K562 (cell line): Measurements from ENCODE around the gene PRPF8. TPM values are rescaled to one million over a fixed set of nuclear protein-coding genes. Genes with fewer than 3 reads are reported as not detected.
A peak's percentile ranks its signal among the peaks of the same experiment; 100 is the strongest.

ENCODE experiments used
- ATAC-seq: fragments of 200-7000 bp; cut with Tn5 transposase; 3 replicates; pipeline ENCODE4 v1.9.1; 2020; ENCODE audit warnings: moderate library complexity
- BruUV-seq: library from RNA; stranded (reverse); fragments of 400-500 nt; replicated peaks from 2 replicates; lab custom pipeline; 2021; lab: Mats Ljungman, UMichigan
- CTCF ChIA-PET: fragments of 300-600 bp; formaldehyde crosslinking; extraction: SDS; loops from one replicate; lab custom pipeline; 2021; ENCODE audit warnings: low intra/inter-chr PET ratio; lab: Yijun Ruan, JAX
- POLR2A ChIA-PET: fragments of 300-600, 350-650 bp; sonication (Branson Sonifier 250); formaldehyde crosslinking; extraction: SDS; loops from one replicate; lab custom pipeline; 2021; ENCODE audit warnings: antibody characterized with exemption, inconsistent platforms; lab: Yijun Ruan, JAX
- DNase-seq, 4 experiments: peaks; one replicate each; pipeline versions ENCODE4 v3.0.0 to v3.0.0-alpha.2; 2011 to 2018; ENCODE audit warnings: low spot score in 3 of 4, mixed read lengths in 3 of 4; ENCODE audit errors: extremely low read depth in 1 of 4
- FAIRE-seq: peaks from 2 replicates; lab custom pipeline; 2011; peaks lifted over from hg19 to GRCh38; lab: Jason Lieb, UNC
- H2AFZ ChIP-seq: 2 replicates; pipeline ENCODE4 v1.6.0; 2011; ENCODE audit warnings: low read depth, low read length, control low read depth, inconsistent platforms
- H3K27ac ChIP-seq: fragments of 200-600 bp; 3 replicates; pipeline ENCODE4 v1.8.0; 2011; ENCODE audit warnings: low read depth, mild to moderate bottlenecking, control low read depth, inconsistent platforms, low read length, moderate library complexity, mixed read lengths; ENCODE audit errors: extremely low read depth
- H3K27me3 ChIP-seq, 2 experiments: fragments of 300-600 bp in 1 of 2; 2 replicates in 1 of 2; 3 replicates in 1 of 2; pipeline versions ENCODE4 v1.6.0 to v1.8.0; 2011; ENCODE audit warnings: inconsistent platforms in 2 of 2, low read length in 2 of 2, mild to moderate bottlenecking in 1 of 2, mixed read lengths in 1 of 2, moderate library complexity in 1 of 2; ENCODE audit not compliant: control insufficient read depth in 2 of 2, insufficient read depth in 2 of 2
- H3K36me3 ChIP-seq: fragments of 300-600 bp; 3 replicates; pipeline ENCODE4 v1.8.0; 2011; ENCODE audit warnings: mild to moderate bottlenecking, low read length, inconsistent platforms; ENCODE audit not compliant: control insufficient read depth, insufficient read depth
- H3K4me1 ChIP-seq, 2 experiments: fragments of 200-600 bp in 1 of 2; replicated peaks in 1 of 2; 2 replicates in 1 of 2; 3 replicates in 1 of 2; pipeline versions ENCODE4 v1.5.1 to v1.8.0; 2011; ENCODE audit warnings: inconsistent platforms in 2 of 2, low read length in 2 of 2, mild to moderate bottlenecking in 1 of 2, mixed read lengths in 1 of 2, moderate library complexity in 1 of 2; ENCODE audit not compliant: control insufficient read depth in 2 of 2, insufficient read depth in 2 of 2
- H3K4me2 ChIP-seq: 2 replicates; pipeline ENCODE4 v1.6.1; 2011; ENCODE audit warnings: low read length, control low read depth, inconsistent platforms, mixed read lengths; ENCODE audit not compliant: insufficient read depth
- H3K4me3 ChIP-seq: fragments of 200-600 bp; sonication (generic), shearing (Covaris generic); 2 replicates; pipeline ENCODE4 v1.5.1; 2016; ENCODE audit warnings: control low read depth, inconsistent platforms
- H3K79me2 ChIP-seq: fragments of 200-600 bp; 3 replicates; pipeline ENCODE4 v1.8.0; 2011; ENCODE audit warnings: low read length, inconsistent platforms; ENCODE audit not compliant: control insufficient read depth, insufficient read depth
- H3K9ac ChIP-seq, 2 experiments: 2 replicates each; pipeline versions ENCODE4 v1.6.0 to v1.6.1; 2011; ENCODE audit warnings: low read depth in 2 of 2, low read length in 2 of 2, control low read depth in 1 of 2, inconsistent platforms in 1 of 2, mild to moderate bottlenecking in 1 of 2, mixed read lengths in 1 of 2; ENCODE audit not compliant: insufficient read depth in 1 of 2
- H3K9me1 ChIP-seq: one replicate; pipeline ENCODE4 v1.6.0; 2011; ENCODE audit warnings: inconsistent platforms, mild to moderate bottlenecking, low read length, moderate library complexity; ENCODE audit not compliant: control insufficient read depth, insufficient read depth
- H3K9me3 ChIP-seq: replicated peaks from 2 replicates; pipeline ENCODE4 v1.5.1; 2011; ENCODE audit warnings: low read depth, low read length, inconsistent platforms; ENCODE audit not compliant: control insufficient read depth, insufficient read depth
- H4K20me1 ChIP-seq: replicated peaks from 2 replicates; pipeline ENCODE4 v1.6.1; 2011; ENCODE audit warnings: low read length, inconsistent platforms, mixed read lengths; ENCODE audit not compliant: control insufficient read depth, insufficient read depth
- CBX1 ChIP-seq: sonication (generic); IDR thresholded peaks from 2 replicates; pipeline ENCODE4 v1.6.1; 2016; ENCODE audit warnings: antibody characterized with exemption, low read depth, mild to moderate bottlenecking
- CHD1 ChIP-seq: fragments of 200-600 bp; sonication (generic); IDR thresholded peaks from one replicate; pipeline ENCODE4 v1.6.1; 2012; ENCODE audit warnings: mild to moderate bottlenecking, moderate library complexity, low read length, inconsistent platforms
- DACH1 ChIP-seq: fragments of 450-650 bp; IDR thresholded peaks from 2 replicates; pipeline ENCODE4 v1.6.1; 2018; ENCODE audit not compliant: partially characterized antibody
- FOXO4 ChIP-seq: fragments of 450-650 bp; formaldehyde crosslinking; IDR thresholded peaks from 2 replicates; pipeline ENCODE4 v1.4.0; 2020; ENCODE audit warnings: mild to moderate bottlenecking, moderate library complexity
- GTF2A2 ChIP-seq: IDR thresholded peaks from 2 replicates; pipeline ENCODE4 v1.6.1; 2016; ENCODE audit warnings: mild to moderate bottlenecking, missing genetic modification characterization, missing compliant biosample characterization
- HDAC3 ChIP-seq: fragments of 450-650 bp; IDR thresholded peaks from 2 replicates; pipeline ENCODE4 v1.6.1; 2018; ENCODE audit warnings: borderline replicate concordance, mild to moderate bottlenecking, moderate library complexity; ENCODE audit not compliant: partially characterized antibody
- KLF10 ChIP-seq: fragments of 250-450 bp; sonication (Bioruptor Pico); IDR thresholded peaks from 2 replicates; pipeline ENCODE4 v1.6.1; 2021; ENCODE audit warnings: matching md5 sums
- MEF2D ChIP-seq: conservative IDR thresholded peaks from 2 replicates; pipeline ENCODE4 v1.6.1; 2016; ENCODE audit warnings: low read depth, missing genetic modification characterization, missing compliant biosample characterization
- MEIS2 ChIP-seq: fragments of 450-650 bp; IDR thresholded peaks from 2 replicates; pipeline ENCODE4 v1.6.1; 2014; ENCODE audit warnings: mild to moderate bottlenecking; ENCODE audit not compliant: partially characterized antibody
- NR4A1 ChIP-seq, 2 experiments: fragments of 250-450 bp in 1 of 2; fragments of 450-650 bp in 1 of 2; sonication (Bioruptor Pico) in 1 of 2; IDR thresholded peaks; 2 replicates each; pipeline versions ENCODE4 v1.4.0 to v1.6.1; 2016 to 2020; ENCODE audit warnings: mild to moderate bottlenecking in 2 of 2, missing compliant biosample characterization in 1 of 2, missing genetic modification characterization in 1 of 2, moderate library complexity in 1 of 2
- PRPF4 ChIP-seq: fragments of 200-400 bp; formaldehyde crosslinking; IDR thresholded peaks from one replicate; pipeline ENCODE4 v1.6.1; 2017; ENCODE audit warnings: low read length, low read depth, mild to moderate bottlenecking; ENCODE audit not compliant: insufficient read depth, poor library complexity, severe bottlenecking
- SETDB1 ChIP-seq: IDR thresholded peaks from one replicate; pipeline ENCODE4 v1.6.1; 2012; ENCODE audit warnings: low read length, control low read depth, inconsistent platforms
- SMARCA5 ChIP-seq: fragments of 450-650 bp; IDR thresholded peaks from 2 replicates; pipeline ENCODE4 v1.6.1; 2016
- SNRNP70 ChIP-seq: fragments of 200-400 bp; formaldehyde crosslinking; optimal IDR thresholded peaks from 2 replicates; pipeline ENCODE3; 2017; ENCODE audit warnings: low read depth, low read length
- SRSF3 ChIP-seq: fragments of 200-400 bp; formaldehyde crosslinking; IDR thresholded peaks from 2 replicates; pipeline ENCODE4 v1.6.1; 2016; ENCODE audit warnings: mild to moderate bottlenecking, low read length, moderate library complexity; ENCODE audit not compliant: insufficient read depth
- TCFL5 ChIP-seq: fragments of 250-450 bp; sonication (Bioruptor Pico); conservative IDR thresholded peaks from 2 replicates; pipeline ENCODE4 v1.6.1; 2021; ENCODE audit warnings: mild to moderate bottlenecking, moderate library complexity, matching md5 sums
- ZNF184 ChIP-seq: sonication (generic); formaldehyde crosslinking; IDR thresholded peaks from 2 replicates; pipeline ENCODE4 v1.5.0; 2020; ENCODE audit warnings: missing genetic modification reagents
- ZNF695 ChIP-seq: fragments of 450-650 bp; formaldehyde crosslinking; IDR thresholded peaks from 2 replicates; pipeline ENCODE4 v1.4.0; 2020; ENCODE audit warnings: mild to moderate bottlenecking, moderate library complexity
- WGBS: fragments of 100-300 bp; shearing (Covaris generic); methylation state at CpG from one replicate; pipeline ENCODE4 v1.1.6; 2016; ENCODE audit warnings: low coverage, mixed read lengths; ENCODE audit not compliant: insufficient coverage; ENCODE audit errors: missing lambda C conversion rate; 5-methylcytosine and 5-hydroxymethylcytosine counted together
- in situ Hi-C: fragments of 300-500 bp; cut with MboI; formaldehyde crosslinking; loops from 4 replicates; pipeline ENCODE4 v1.15.0; 2018; ENCODE audit warnings: inconsistent platforms, mixed read lengths
- intact Hi-C: fragments of 100-400 bp; cut with micrococcal nuclease; formaldehyde crosslinking; loops from 2 replicates; pipeline ENCODE4 v1.14.2; 2022
- polyA plus RNA-seq, 8 experiments: library from polyadenylated mRNA; depleted of rRNA in 4 of 8; stranded (reverse) in 5 of 8; unstranded in 3 of 8; fragments of >200 nt; fragmentation: Nextera tagmentation in 2 of 8; fragmentation: Illumina TruSeq in 1 of 8; extraction: Ambion mirVana in 2 of 8; extraction: Trizol in 1 of 8; gene quantifications; 2 replicates each; pipeline versions ENCODE4 v1.2.1 to v1.2.3, GENCODE V29; 2011 to 2014; ENCODE audit warnings: inconsistent platforms in 1 of 8, missing spikeins in 1 of 8
- total RNA-seq, 7 experiments: library from RNA; depleted of rRNA in 6 of 7; stranded (reverse); fragments of >200 nt in 6 of 7; fragmentation: Illumina TruSeq in 2 of 7; extraction: Trizol in 2 of 7; gene quantifications; 2 replicates each; pipeline versions ENCODE4 v1.2.1 to v1.2.3, GENCODE V29; 2011 to 2021; ENCODE audit warnings: low replicate concordance in 1 of 7
- TF ChIP-seq, protein P1 (sequence below): fragments of 250-450 bp; sonication (Bioruptor Pico); IDR thresholded peaks from 2 replicates; pipeline ENCODE4 v1.8.0; 2021; ENCODE audit warnings: moderate library complexity, mild to moderate bottlenecking, inconsistent platforms

Gene PRPF8
- total and polyA plus RNA-seq, 9 of the 15 experiments (the other 6 are each of a cell fraction or from before 2014, with no cell fraction given): 64.3 to 294 (median 85.9) TPM

DNA sequence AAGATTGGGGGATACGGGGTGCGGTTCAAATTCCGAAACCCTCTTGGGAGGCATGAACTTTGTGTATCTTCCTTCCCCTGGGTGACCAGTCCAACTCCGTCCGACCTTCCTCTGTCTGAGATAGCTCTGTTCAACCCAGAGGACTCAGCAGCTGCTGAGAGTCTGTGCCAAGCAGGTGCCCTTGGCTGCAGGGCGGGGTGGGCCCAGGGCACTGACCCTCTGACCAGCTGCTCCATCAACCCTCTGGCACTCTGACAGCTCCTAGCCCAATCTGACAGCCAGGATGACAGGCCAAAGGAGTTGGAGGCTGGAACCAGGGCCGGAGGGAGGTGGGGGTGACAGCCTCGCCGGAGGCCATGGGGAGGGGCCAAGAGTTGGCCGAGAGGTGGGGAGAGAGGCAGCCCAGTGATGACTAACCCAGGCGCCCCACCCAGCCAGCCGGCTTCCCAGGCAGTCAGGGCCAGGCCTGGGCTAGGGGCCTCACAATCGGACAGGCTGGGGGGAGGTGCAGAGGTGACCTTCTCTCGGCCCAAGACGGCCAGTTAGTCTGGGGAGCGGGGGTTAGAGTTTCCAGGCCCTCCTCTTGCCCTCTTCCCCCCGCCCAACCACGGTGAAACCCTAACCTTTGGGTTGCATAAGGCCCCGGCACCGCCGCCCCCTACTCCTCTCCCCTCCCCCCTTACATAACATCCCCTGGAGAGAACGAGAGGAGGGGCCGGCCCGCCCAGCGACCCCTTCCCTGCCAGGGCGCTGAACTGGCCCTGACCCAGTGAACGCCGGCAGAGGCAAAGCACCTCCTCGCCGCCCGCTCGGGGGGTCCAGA lies 30.5 kb upstream of the PRPF8 start:
- ATAC-seq: peak; percentile 71
- H2AFZ ChIP-seq: peak overlapping the region; percentile 53; the same call in 1 of the 2 replicates
- intact Hi-C loops: loop anchor here (5.0 kb wide), 3 partner anchors 33 to 317 kb away; partner anchors contain the start of genes DPH1, PRPF8 and SERPINF1
- H3K27me3 ChIP-seq: no peaks in the 10 kb centered on the region
- peak overlapping the region; percentile 85 for H3K4me3 ChIP-seq
- peaks cover 44% of the 10 kb centered on the region for H3K79me2 ChIP-seq
- WGBS: 3% methylated on average over 8 of the region's 32 CpGs
- H3K9me1 ChIP-seq: no peaks in the 10 kb centered on the region
- FAIRE-seq: peak; percentile 79
- peak overlapping the region; percentile 70 to 90 for H3K9ac ChIP-seq
- DNase-seq: peak; percentile 61 to 93 (median 73)
- H3K27ac ChIP-seq: peak overlapping the region; percentile 88
- CTCF ChIA-PET: no interaction called here
- in situ Hi-C loops: loop anchor here (5.0 to 10.0 kb wide), 2 partner anchors 43 to 320 kb away; partner anchors contain the start of gene DPH1
- POLR2A ChIA-PET: interaction anchor here (0.6 to 3.8 kb wide), 9 partner anchors 10 to 1826 kb away, joined by 3 to 25 read pairs (median 3); partner anchors contain the start of genes PRPF8 and RILP
- no peaks in the 10 kb centered on the region for H3K9me3 ChIP-seq
- 0 out of 2 replicates have a peak, but pooled peaks cover 3% of the 10 kb centered on the region for H4K20me1 ChIP-seq
- BruUV-seq: no TSS peak
- peak overlapping the region; percentile 89 for H3K4me2 ChIP-seq
- H3K4me1 ChIP-seq: peaks cover 44 to 60% of the 10 kb centered on the region in 2 experiments
- peaks cover 25% of the 10 kb centered on the region; the same call in 2 of the 3 replicates for H3K36me3 ChIP-seq
- no peak for TF ChIP-seq HDAC3
- TF ChIP-seq SNRNP70: no peak
- no peak for TF ChIP-seq ZNF695 (CRISPR knock-in tag)
- no peak for TF ChIP-seq CBX1
- no peak for TF ChIP-seq GTF2A2 (tag)
- no peak for TF ChIP-seq DACH1
- peak; percentile 2 for TF ChIP-seq CHD1
- no peak for TF ChIP-seq SRSF3
- no peak for TF ChIP-seq SETDB1
- no peak for TF ChIP-seq KLF10 (CRISPR knock-in tag)
- peak; percentile 57 for TF ChIP-seq MEIS2
- no peak for TF ChIP-seq SMARCA5
- TF ChIP-seq, protein P1, sequence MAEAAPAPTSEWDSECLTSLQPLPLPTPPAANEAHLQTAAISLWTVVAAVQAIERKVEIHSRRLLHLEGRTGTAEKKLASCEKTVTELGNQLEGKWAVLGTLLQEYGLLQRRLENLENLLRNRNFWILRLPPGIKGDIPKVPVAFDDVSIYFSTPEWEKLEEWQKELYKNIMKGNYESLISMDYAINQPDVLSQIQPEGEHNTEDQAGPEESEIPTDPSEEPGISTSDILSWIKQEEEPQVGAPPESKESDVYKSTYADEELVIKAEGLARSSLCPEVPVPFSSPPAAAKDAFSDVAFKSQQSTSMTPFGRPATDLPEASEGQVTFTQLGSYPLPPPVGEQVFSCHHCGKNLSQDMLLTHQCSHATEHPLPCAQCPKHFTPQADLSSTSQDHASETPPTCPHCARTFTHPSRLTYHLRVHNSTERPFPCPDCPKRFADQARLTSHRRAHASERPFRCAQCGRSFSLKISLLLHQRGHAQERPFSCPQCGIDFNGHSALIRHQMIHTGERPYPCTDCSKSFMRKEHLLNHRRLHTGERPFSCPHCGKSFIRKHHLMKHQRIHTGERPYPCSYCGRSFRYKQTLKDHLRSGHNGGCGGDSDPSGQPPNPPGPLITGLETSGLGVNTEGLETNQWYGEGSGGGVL (CRISPR knock-in tag): no peak
- no peak for TF ChIP-seq NR4A1 (CRISPR knock-in tag; IDR thresholded peaks at IDR 0.05)
- TF ChIP-seq NR4A1 (tag; IDR thresholded peaks at IDR 0.05): no peak
- no peak for TF ChIP-seq TCFL5 (CRISPR knock-in tag)
- TF ChIP-seq PRPF4: no peak
- TF ChIP-seq ZNF184: no peak
- no peak for TF ChIP-seq FOXO4 (CRISPR knock-in tag)
- no peak for TF ChIP-seq MEF2D (tag)
